Type B pancreatic cell (in vitro differentiated cells): ENCODE measurements around the gene SH3RF3. TPM values are rescaled to one million over a fixed set of nuclear protein-coding genes. Genes with fewer than 3 reads are reported as not detected.

Experiments used
- DNase-seq: peaks from one replicate; pipeline ENCODE4 v3.0.0; 2021; ENCODE audit warnings: mixed read lengths; ENCODE audit not compliant: unreplicated experiment; ENCODE audit errors: extremely low spot score
- H3K27ac Mint-ChIP-seq: 2 replicates; pipeline ENCODE4 v1.8.0; 2021; ENCODE audit warnings: mild to moderate bottlenecking, mixed read lengths
- H3K27me3 Mint-ChIP-seq: 2 replicates; pipeline ENCODE4 v1.8.0; 2021; ENCODE audit warnings: mixed read lengths
- H3K36me3 Mint-ChIP-seq: 2 replicates; pipeline ENCODE4 v1.8.0; 2021; ENCODE audit warnings: mixed read lengths
- H3K4me1 Mint-ChIP-seq: one replicate; pipeline ENCODE4 v1.8.0; 2021; ENCODE audit warnings: mixed read lengths; ENCODE audit not compliant: unreplicated experiment
- H3K4me3 Mint-ChIP-seq: 2 replicates; pipeline ENCODE4 v1.8.0; 2021; ENCODE audit warnings: mild to moderate bottlenecking, mixed read lengths
- H3K9me3 Mint-ChIP-seq: 2 replicates; pipeline ENCODE4 v1.8.0; 2021; ENCODE audit warnings: mixed read lengths
- CTCF ChIP-seq: fragments of 200-600 bp; sonication (generic); conservative IDR thresholded peaks from 2 replicates; pipeline ENCODE4 v1.5.0; 2021; ENCODE audit warnings: antibody characterized with exemption, mild to moderate bottlenecking
- total RNA-seq: library from RNA; stranded (reverse); gene quantifications from 2 replicates; pipeline ENCODE4 v1.2.1, GENCODE V29; 2021; ENCODE audit warnings: low replicate concordance

Gene SH3RF3
- total RNA-seq, 1 donor from 2014 or later: 13.9 TPM

- Mint-ChIP-seq H3K27ac (no peak overlapping the region), H3K36me3 (no peaks in the 10 kb centered on the region), H3K9me3 (no peaks in the 10 kb centered on the region), H3K4me3 (no peak overlapping the region), H3K27me3 (peaks cover 12% of the 10 kb centered on the region), H3K4me1 (no peaks in the 10 kb centered on the region)
- no peak for TF ChIP-seq CTCF
- peak; percentile 44 for DNase-seq
Observed at GRCh38 chr2:109376115-109376514, 247.1 kb downstream of the SH3RF3 start.

GRCh38 chr2:109376796-109377495, 247.9 kb downstream of the SH3RF3 start:
- H3K27ac Mint-ChIP-seq: no peak overlapping the region
- H3K27me3 Mint-ChIP-seq: peaks cover 12% of the 10 kb centered on the region
- TF ChIP-seq CTCF: no peak
- H3K36me3 Mint-ChIP-seq: no peaks in the 10 kb centered on the region
- no peaks in the 10 kb centered on the region for H3K4me1 Mint-ChIP-seq
- peak; percentile 43 for DNase-seq
- no peak overlapping the region for H3K4me3 Mint-ChIP-seq
- no peaks in the 10 kb centered on the region for H3K9me3 Mint-ChIP-seq

DNA sequence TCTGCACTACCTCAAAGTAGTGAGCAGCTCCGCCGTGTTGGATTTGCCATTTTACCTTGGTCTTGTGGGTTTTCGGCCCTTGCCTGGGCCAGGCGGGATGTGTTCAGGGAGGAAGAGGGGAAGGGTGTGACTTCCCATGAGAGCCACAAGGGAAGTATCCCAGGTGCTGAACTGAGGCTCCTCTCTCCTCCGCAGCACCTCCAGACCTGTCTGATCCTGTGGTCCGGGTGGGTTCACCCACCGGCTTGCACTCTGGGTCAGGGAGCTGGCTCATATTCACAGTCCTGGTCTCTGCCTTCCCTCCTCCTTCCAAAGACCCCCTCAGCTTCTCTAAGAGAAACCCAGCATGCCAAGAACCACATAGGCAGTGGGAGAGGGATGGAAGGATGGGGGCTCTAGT, 249.0 kb downstream of the SH3RF3 start:
- no peak for TF ChIP-seq CTCF
- Mint-ChIP-seq H3K4me1 (peaks cover 7% of the 10 kb centered on the region), H3K36me3 (no peaks in the 10 kb centered on the region), H3K9me3 (no peaks in the 10 kb centered on the region), H3K4me3 (no peak overlapping the region), H3K27me3 (peaks cover 12% of the 10 kb centered on the region), H3K27ac (no peak overlapping the region)
- DNase-seq: peak; percentile 48

- no peak overlapping the region for H3K4me3 Mint-ChIP-seq
- no peaks in the 10 kb centered on the region for H3K36me3 Mint-ChIP-seq
- no peak for TF ChIP-seq CTCF
- no peak overlapping the region for H3K27ac Mint-ChIP-seq
- H3K4me1 Mint-ChIP-seq: peaks cover 14% of the 10 kb centered on the region
- H3K9me3 Mint-ChIP-seq: no peaks in the 10 kb centered on the region
- peak; percentile 15 for DNase-seq
- H3K27me3 Mint-ChIP-seq: peaks cover 12% of the 10 kb centered on the region
Observed at GRCh38 chr2:109378682-109379081, 249.7 kb downstream of the SH3RF3 start.

GRCh38 chr2:109379507-109379906, 250.5 kb downstream of the SH3RF3 start:
- Mint-ChIP-seq H3K27ac (no peak overlapping the region), H3K36me3 (no peaks in the 10 kb centered on the region), H3K4me3 (no peak overlapping the region), H3K4me1 (peaks cover 16% of the 10 kb centered on the region), H3K9me3 (no peaks in the 10 kb centered on the region), H3K27me3 (peaks cover 12% of the 10 kb centered on the region)
- peak; percentile 52 for DNase-seq
- no peak for TF ChIP-seq CTCF
